GM12865 (cell line): ENCODE measurements around the gene PLPP3.

Source experiments
- DNase-seq: peaks from one replicate; pipeline ENCODE4 v3.0.0; 2010; ENCODE audit warnings: low read depth
- H3K4me3 ChIP-seq: 2 replicates; pipeline ENCODE4 v1.5.1; 2011; ENCODE audit warnings: mild to moderate bottlenecking, low read depth, low read length, control low read depth
- CTCF ChIP-seq: IDR thresholded peaks from 2 replicates; pipeline ENCODE4 v1.5.1; 2011; ENCODE audit warnings: low read length, control low read depth, low read depth, inconsistent platforms; ENCODE audit not compliant: insufficient read depth; ENCODE audit errors: missing control alignments

Gene PLPP3

GRCh38 chr1:56507925-56508522 lies 71.3 kb downstream of the PLPP3 start:
- no peak overlapping the region for H3K4me3 ChIP-seq
- no peak for DNase-seq
- TF ChIP-seq CTCF: no peak

GRCh38 chr1:56506951-56507491 lies 72.3 kb downstream of the PLPP3 start:
- no peak overlapping the region for H3K4me3 ChIP-seq
- no peak for DNase-seq
- TF ChIP-seq CTCF: no peak

- no peak overlapping the region for H3K4me3 ChIP-seq
- no peak for TF ChIP-seq CTCF
- DNase-seq: no peak
Observed at GRCh38 chr1:56505792-56506743, 73.3 kb downstream of the PLPP3 start.

- TF ChIP-seq CTCF: no peak
- no peak for DNase-seq
- H3K4me3 ChIP-seq: no peak overlapping the region
Observed at GRCh38 chr1:56502700-56503245, 76.6 kb downstream of the PLPP3 start.

GRCh38 chr1:56501888-56502287 lies 77.5 kb downstream of the PLPP3 start:
- TF ChIP-seq CTCF: no peak

GRCh38 chr1:56501426-56501825 lies 77.9 kb downstream of the PLPP3 start:
- no peak for TF ChIP-seq CTCF
- DNase-seq: no peak
- no peak overlapping the region for H3K4me3 ChIP-seq

More at GRCh38 chr1:56501888-56502287, 77.5 kb downstream of the PLPP3 start:
- DNase-seq: no peak
- no peak overlapping the region for H3K4me3 ChIP-seq
